K562 (cell line): Measurements from ENCODE around the gene MUC5AC. TPM values are rescaled to one million over a fixed set of nuclear protein-coding genes. Genes with fewer than 3 reads are reported as not detected.

Experiments
- ATAC-seq: fragments of 200-7000 bp; cut with Tn5 transposase; 3 replicates; pipeline ENCODE4 v1.9.1; 2020; ENCODE audit warnings: moderate library complexity
- BruUV-seq: library from RNA; stranded (reverse); fragments of 400-500 nt; replicated peaks from 2 replicates; lab custom pipeline; 2021; lab: Mats Ljungman, UMichigan
- CTCF ChIA-PET: fragments of 300-600 bp; formaldehyde crosslinking; extraction: SDS; loops from one replicate; lab custom pipeline; 2021; ENCODE audit warnings: low intra/inter-chr PET ratio; lab: Yijun Ruan, JAX
- POLR2A ChIA-PET: fragments of 300-600, 350-650 bp; sonication (Branson Sonifier 250); formaldehyde crosslinking; extraction: SDS; loops from one replicate; lab custom pipeline; 2021; ENCODE audit warnings: antibody characterized with exemption, inconsistent platforms; lab: Yijun Ruan, JAX
- DNase-seq, 4 experiments: peaks; one replicate each; pipeline versions ENCODE4 v3.0.0 to v3.0.0-alpha.2; 2011 to 2018; ENCODE audit warnings: low spot score in 3 of 4, mixed read lengths in 3 of 4; ENCODE audit errors: extremely low read depth in 1 of 4
- FAIRE-seq: peaks from 2 replicates; lab custom pipeline; 2011; peaks lifted over from hg19 to GRCh38; lab: Jason Lieb, UNC
- H2AFZ ChIP-seq: 2 replicates; pipeline ENCODE4 v1.6.0; 2011; ENCODE audit warnings: low read depth, low read length, control low read depth, inconsistent platforms
- H3K27ac ChIP-seq: fragments of 200-600 bp; 3 replicates; pipeline ENCODE4 v1.8.0; 2011; ENCODE audit warnings: low read depth, mild to moderate bottlenecking, control low read depth, inconsistent platforms, low read length, moderate library complexity, mixed read lengths; ENCODE audit errors: extremely low read depth
- H3K27me3 ChIP-seq, 2 experiments: fragments of 300-600 bp in 1 of 2; 2 replicates in 1 of 2; 3 replicates in 1 of 2; pipeline versions ENCODE4 v1.6.0 to v1.8.0; 2011; ENCODE audit warnings: inconsistent platforms in 2 of 2, low read length in 2 of 2, mild to moderate bottlenecking in 1 of 2, mixed read lengths in 1 of 2, moderate library complexity in 1 of 2; ENCODE audit not compliant: control insufficient read depth in 2 of 2, insufficient read depth in 2 of 2
- H3K36me3 ChIP-seq: fragments of 300-600 bp; 3 replicates; pipeline ENCODE4 v1.8.0; 2011; ENCODE audit warnings: mild to moderate bottlenecking, low read length, inconsistent platforms; ENCODE audit not compliant: control insufficient read depth, insufficient read depth
- H3K4me1 ChIP-seq, 2 experiments: fragments of 200-600 bp in 1 of 2; replicated peaks in 1 of 2; 2 replicates in 1 of 2; 3 replicates in 1 of 2; pipeline versions ENCODE4 v1.5.1 to v1.8.0; 2011; ENCODE audit warnings: inconsistent platforms in 2 of 2, low read length in 2 of 2, mild to moderate bottlenecking in 1 of 2, mixed read lengths in 1 of 2, moderate library complexity in 1 of 2; ENCODE audit not compliant: control insufficient read depth in 2 of 2, insufficient read depth in 2 of 2
- H3K4me2 ChIP-seq: 2 replicates; pipeline ENCODE4 v1.6.1; 2011; ENCODE audit warnings: low read length, control low read depth, inconsistent platforms, mixed read lengths; ENCODE audit not compliant: insufficient read depth
- H3K4me3 ChIP-seq: fragments of 200-600 bp; sonication (generic), shearing (Covaris generic); 2 replicates; pipeline ENCODE4 v1.5.1; 2016; ENCODE audit warnings: control low read depth, inconsistent platforms
- H3K79me2 ChIP-seq: fragments of 200-600 bp; 3 replicates; pipeline ENCODE4 v1.8.0; 2011; ENCODE audit warnings: low read length, inconsistent platforms; ENCODE audit not compliant: control insufficient read depth, insufficient read depth
- H3K9ac ChIP-seq, 2 experiments: 2 replicates each; pipeline versions ENCODE4 v1.6.0 to v1.6.1; 2011; ENCODE audit warnings: low read depth in 2 of 2, low read length in 2 of 2, control low read depth in 1 of 2, inconsistent platforms in 1 of 2, mild to moderate bottlenecking in 1 of 2, mixed read lengths in 1 of 2; ENCODE audit not compliant: insufficient read depth in 1 of 2
- H3K9me1 ChIP-seq: one replicate; pipeline ENCODE4 v1.6.0; 2011; ENCODE audit warnings: inconsistent platforms, mild to moderate bottlenecking, low read length, moderate library complexity; ENCODE audit not compliant: control insufficient read depth, insufficient read depth
- H3K9me3 ChIP-seq: replicated peaks from 2 replicates; pipeline ENCODE4 v1.5.1; 2011; ENCODE audit warnings: low read depth, low read length, inconsistent platforms; ENCODE audit not compliant: control insufficient read depth, insufficient read depth
- H4K20me1 ChIP-seq: replicated peaks from 2 replicates; pipeline ENCODE4 v1.6.1; 2011; ENCODE audit warnings: low read length, inconsistent platforms, mixed read lengths; ENCODE audit not compliant: control insufficient read depth, insufficient read depth
- FOSL1 ChIP-seq: fragments of 200-800 bp; sonication (Bioruptor generic); conservative IDR thresholded peaks from 2 replicates; pipeline ENCODE4 v1.6.1; 2016; ENCODE audit warnings: missing genetic modification characterization, missing compliant biosample characterization
- RERE ChIP-seq: sonication (generic); formaldehyde crosslinking; IDR thresholded peaks from 2 replicates; pipeline ENCODE4 v1.8.0; 2023; ENCODE audit warnings: missing genetic modification reagents, mild to moderate bottlenecking, borderline replicate concordance
- ZBTB7A ChIP-seq: IDR thresholded peaks from 2 replicates; pipeline ENCODE4 v1.6.1; 2011; ENCODE audit warnings: low read depth, mild to moderate bottlenecking, low read length, moderate library complexity, borderline replicate concordance; ENCODE audit not compliant: control insufficient read depth
- WGBS: fragments of 100-300 bp; shearing (Covaris generic); methylation state at CpG from one replicate; pipeline ENCODE4 v1.1.6; 2016; ENCODE audit warnings: low coverage, mixed read lengths; ENCODE audit not compliant: insufficient coverage; ENCODE audit errors: missing lambda C conversion rate; 5-methylcytosine and 5-hydroxymethylcytosine counted together
- in situ Hi-C: fragments of 300-500 bp; cut with MboI; formaldehyde crosslinking; loops from 4 replicates; pipeline ENCODE4 v1.15.0; 2018; ENCODE audit warnings: inconsistent platforms, mixed read lengths
- intact Hi-C: fragments of 100-400 bp; cut with micrococcal nuclease; formaldehyde crosslinking; loops from 2 replicates; pipeline ENCODE4 v1.14.2; 2022
- polyA plus RNA-seq, 8 experiments: library from polyadenylated mRNA; depleted of rRNA in 4 of 8; stranded (reverse) in 5 of 8; unstranded in 3 of 8; fragments of >200 nt; fragmentation: Nextera tagmentation in 2 of 8; fragmentation: Illumina TruSeq in 1 of 8; extraction: Ambion mirVana in 2 of 8; extraction: Trizol in 1 of 8; gene quantifications; 2 replicates each; pipeline versions ENCODE4 v1.2.1 to v1.2.3, GENCODE V29; 2011 to 2014; ENCODE audit warnings: inconsistent platforms in 1 of 8, missing spikeins in 1 of 8
- total RNA-seq, 7 experiments: library from RNA; depleted of rRNA in 6 of 7; stranded (reverse); fragments of >200 nt in 6 of 7; fragmentation: Illumina TruSeq in 2 of 7; extraction: Trizol in 2 of 7; gene quantifications; 2 replicates each; pipeline versions ENCODE4 v1.2.1 to v1.2.3, GENCODE V29; 2011 to 2021; ENCODE audit warnings: low replicate concordance in 1 of 7

Gene MUC5AC
- total and polyA plus RNA-seq, 9 of the 15 experiments (the other 6 are each of a cell fraction or from before 2014, with no cell fraction given), result not detected

- Histone ChIP-seq H3K36me3 (no peaks in the 10 kb centered on the region), H3K4me3 (no peak overlapping the region), H3K9ac (no peak overlapping the region), H2AFZ (no peak overlapping the region), H3K79me2 (no peaks in the 10 kb centered on the region), H3K27ac (no peak overlapping the region), H3K27me3 (peaks cover 0 to 31% of the 10 kb centered on the region in 2 experiments; a peak in 3 of 5 replicates), H3K9me3 (peaks cover 3% of the 10 kb centered on the region; the same call in 1 of the 2 replicates), H4K20me1 (0 out of 2 replicates have a peak, but pooled peaks cover 5% of the 10 kb centered on the region), H3K4me1 (peaks cover 0 to 28% of the 10 kb centered on the region in 2 experiments; a peak in 2 of 5 replicates), H3K4me2 (no peak overlapping the region), H3K9me1 (no peaks in the 10 kb centered on the region)
- in situ Hi-C loops (no loop called here), intact Hi-C loops (no loop called here)
- ChIA-PET CTCF (no interaction called here), POLR2A (interaction anchor here (0.7 to 1.0 kb wide), 2 partner anchors 106 to 485 kb away, joined by 3 read pairs; no protein-coding TSS in a partner anchor)
- 7% methylated on average over 22 of the region's 22 CpGs for WGBS
- no TSS peak for BruUV-seq
- no peak for FAIRE-seq
- peak; percentile 24; the same call in 2 of the 3 replicates for ATAC-seq
- no peak for TF ChIP-seq RERE
- TF ChIP-seq ZBTB7A, result peak; percentile 58
- TF ChIP-seq FOSL1, result peak; percentile 30; the same call in 1 of the 2 replicates
- DNase-seq, result peak in 1 of 4 experiments; percentile 11
These were observed 5.2 kb upstream of the MUC5AC start for GRCh38 chr11:1152316-1153104.
